HG03060 (cell line): Measurements from ENCODE around the gene SPATA22.
"Not testable (repeated sequence)": the region's sequence is repeated elsewhere in the genome, so short reads cannot be mapped to it uniquely, and the experiment has no call there.

ENCODE experiments used
- ATAC-seq: cut with Tn5 transposase; IDR thresholded peaks from one replicate; pipeline ENCODE4 v1.9.1; 2021; ENCODE audit warnings: low read depth, moderate number of reproducible peaks; ENCODE audit not compliant: unreplicated experiment

Gene SPATA22

GRCh38 chr17:3471599-3471998, at the start of gene SPATA22:
Gene SPATA22, minus strand, starts transcription at chr17:3471819. Its CDS starts 2,494 bp downstream, at chr17:3469325.
- ATAC-seq: no peak

- ATAC-seq: not testable (repeated sequence)
Measured at GRCh38 chr17:3519472-3519871, 47.9 kb upstream of the SPATA22 start.

GRCh38 chr17:3514873-3515272, 43.3 kb upstream of the SPATA22 start:
- no peak for ATAC-seq

- ATAC-seq: not testable (repeated sequence)
Measured at GRCh38 chr17:3514167-3514566, 42.5 kb upstream of the SPATA22 start.

- no peak for ATAC-seq
Measured at GRCh38 chr17:3513305-3514035, 41.9 kb upstream of the SPATA22 start.

GRCh38 chr17:3512505-3513171, 41.0 kb upstream of the SPATA22 start:
- ATAC-seq: no peak

- no peak for ATAC-seq
Measured at GRCh38 chr17:3511852-3512504, 40.4 kb upstream of the SPATA22 start.

- no peak for ATAC-seq
Measured at GRCh38 chr17:3510090-3510489, 38.5 kb upstream of the SPATA22 start.

GRCh38 chr17:3507869-3508268, 36.2 kb upstream of the SPATA22 start:
- ATAC-seq: no peak

GRCh38 chr17:3507071-3507470, 35.5 kb upstream of the SPATA22 start:
- ATAC-seq: no peak

- no peak for ATAC-seq
Measured at GRCh38 chr17:3506054-3506453, 34.4 kb upstream of the SPATA22 start.

- ATAC-seq: no peak
Measured at GRCh38 chr17:3505008-3505407, 33.4 kb upstream of the SPATA22 start.

- ATAC-seq: no peak
Measured at GRCh38 chr17:3503285-3503684, 31.7 kb upstream of the SPATA22 start.

GRCh38 chr17:3502466-3502865, 30.8 kb upstream of the SPATA22 start:
- no peak for ATAC-seq

- ATAC-seq: no peak
Measured at GRCh38 chr17:3501344-3501743, 29.7 kb upstream of the SPATA22 start.

GRCh38 chr17:3497101-3497500, 25.5 kb upstream of the SPATA22 start:
- ATAC-seq: no peak

GRCh38 chr17:3485481-3486068, 14.0 kb upstream of the SPATA22 start:
- ATAC-seq: no peak

GRCh38 chr17:3482852-3483251, 11.2 kb upstream of the SPATA22 start:
- no peak for ATAC-seq

- no peak for ATAC-seq
Measured at GRCh38 chr17:3479988-3480387, 8.4 kb upstream of the SPATA22 start.

GRCh38 chr17:3475812-3476610, 4.4 kb upstream of the SPATA22 start, which contains the start of gene ASPA:
Gene ASPA, plus strand, starts transcription at chr17:3475997. Its CDS starts 163 bp downstream, at chr17:3476160.
- no peak for ATAC-seq
